Lower leg skin (tissue), 4 donors: ENCODE measurements around the gene SCAMP2. TPM values are rescaled to one million over a fixed set of nuclear protein-coding genes. Genes with fewer than 3 reads are reported as not detected.

Source experiments
- DNase-seq, 2 donors: peaks; one replicate each; pipeline ENCODE4 v3.0.0-alpha.2; 2019; ENCODE audit warnings: low spot score in 2 of 2
- H3K4me3 ChIP-seq: fragments of 200-600 bp; sonication (generic); 2 replicates; pipeline ENCODE4 v1.5.1; 2017; ENCODE audit warnings: mild to moderate bottlenecking, low read depth; ENCODE audit not compliant: poor library complexity, severe bottlenecking
- CTCF ChIP-seq, 3 donors: fragments of 450-650 bp; IDR thresholded peaks; one replicate each; pipeline ENCODE4 v1.5.1; 2016; ENCODE audit warnings: antibody characterized with exemption in 3 of 3, mild to moderate bottlenecking in 3 of 3, moderate library complexity in 2 of 3
- POLR2A ChIP-seq, 2 donors: fragments of 450-650 bp; IDR thresholded peaks; one replicate each; pipeline ENCODE4 v1.6.1; 2016 to 2017; ENCODE audit warnings: antibody characterized with exemption in 2 of 2, mild to moderate bottlenecking in 1 of 2, moderate library complexity in 1 of 2
- WGBS, 2 donors: methylation state at CpG; one replicate each; pipeline ENCODE4 v1.1.5; 2018; 5-methylcytosine and 5-hydroxymethylcytosine counted together
- intact Hi-C: fragments of 100-400 bp; cut with DNase I; formaldehyde crosslinking; loops from one replicate; pipeline ENCODE4 v1.15.0; 2023; ENCODE audit warnings: low total_unique reads
- total RNA-seq, 4 donors: library from RNA; depleted of rRNA; stranded (reverse); fragments of >200 nt; gene quantifications; one replicate each; pipeline ENCODE4 v1.1.0, GENCODE V29; 2016

Gene SCAMP2
- total RNA-seq, 4 donors from 2014 or later, result 97.2 to 134 (median 107) TPM

GRCh38 chr15:74907163-74907870 is 34.2 kb upstream of the SCAMP2 start:
- TF ChIP-seq POLR2A (IDR thresholded peaks at IDR 0.05), result no peak
- TF ChIP-seq CTCF (IDR thresholded peaks at IDR 0.05), result no peak
- 41 to 42% methylated on average over 8 of the region's 8 CpGs for WGBS, 2 donors
- DNase-seq, result no peak
- peak overlapping the region; percentile 76 for H3K4me3 ChIP-seq
- intact Hi-C loops, result no loop called here

GRCh38 chr15:74906450-74907162 is 33.4 kb upstream of the SCAMP2 start, which contains the start of gene FAM219B:
Gene FAM219B (minus strand): TSS chr15:74906851. CDS start chr15:74906800, 51 bp downstream.
- peak; percentile 88 to 98 for DNase-seq
- intact Hi-C loops, result no loop called here
- WGBS, 2 donors, result 1 to 2% methylated on average over 28 to 29 of the region's 74 CpGs
- no peak for TF ChIP-seq CTCF (IDR thresholded peaks at IDR 0.05)
- TF ChIP-seq POLR2A (IDR thresholded peaks at IDR 0.05), result peak in 1 of 2 donors; percentile 15
- peak within 1 kb of the TSS; percentile 76 for H3K4me3 ChIP-seq

- peak in 1 of 2 donors; percentile 88 for DNase-seq
- TF ChIP-seq CTCF (IDR thresholded peaks at IDR 0.05), result no peak
- TF ChIP-seq POLR2A (IDR thresholded peaks at IDR 0.05), result no peak
- 0% methylated on average over 9 to 20 of the region's 20 CpGs for WGBS, 2 donors
- peak overlapping the region; percentile 76 for H3K4me3 ChIP-seq
- intact Hi-C loops, result no loop called here
These were observed 32.9 kb upstream of the SCAMP2 start for GRCh38 chr15:74906067-74906449.

- DNase-seq, result no peak
- TF ChIP-seq CTCF (IDR thresholded peaks at IDR 0.05), result no peak
- no peak for TF ChIP-seq POLR2A (IDR thresholded peaks at IDR 0.05)
- intact Hi-C loops, result no loop called here
- WGBS, 2 donors, result 91 to 92% methylated on average over 7 of the region's 7 CpGs
- no peak overlapping the region for H3K4me3 ChIP-seq
These were observed 31.1 kb upstream of the SCAMP2 start for GRCh38 chr15:74904190-74904805.

- no peak overlapping the region for H3K4me3 ChIP-seq
- intact Hi-C loops, result no loop called here
- 94 to 100% methylated on average over 1 of the region's 1 CpG for WGBS, 2 donors
- no peak for DNase-seq
- TF ChIP-seq POLR2A (IDR thresholded peaks at IDR 0.05) (no peak), CTCF (IDR thresholded peaks at IDR 0.05) (no peak)
These were observed 30.5 kb upstream of the SCAMP2 start for GRCh38 chr15:74903676-74904075.
